GM21825 (cell line): Measurements from ENCODE around the gene SLX9.

Experiments
- ATAC-seq: cut with Tn5 transposase; IDR thresholded peaks from one replicate; pipeline ENCODE4 v1.9.1; 2021; ENCODE audit warnings: mild to moderate bottlenecking, moderate library complexity; ENCODE audit not compliant: unreplicated experiment

The SLX9 gene

GRCh38 chr21:44944596-44944995 is 4.8 kb downstream of the SLX9 start:
- no peak for ATAC-seq

GRCh38 chr21:44946254-44947041 is 6.6 kb downstream of the SLX9 start:
- ATAC-seq, result no peak

GRCh38 chr21:44947111-44947929 is 7.5 kb downstream of the SLX9 start:
- no peak for ATAC-seq

- no peak for ATAC-seq
These were observed 8.1 kb downstream of the SLX9 start for GRCh38 chr21:44947930-44948331.

- no peak for ATAC-seq
These were observed 8.7 kb downstream of the SLX9 start for GRCh38 chr21:44948426-44949120.

GRCh38 chr21:44949161-44949778 is 9.4 kb downstream of the SLX9 start:
- no peak for ATAC-seq

- no peak for ATAC-seq
These were observed 10.0 kb downstream of the SLX9 start for GRCh38 chr21:44949779-44950198.

GRCh38 chr21:44950351-44950750 is 10.5 kb downstream of the SLX9 start:
- no peak for ATAC-seq

GRCh38 chr21:44951186-44951915 is 11.5 kb downstream of the SLX9 start:
- no peak for ATAC-seq

- ATAC-seq, result no peak
These were observed 12.5 kb downstream of the SLX9 start for GRCh38 chr21:44952116-44952928.

- no peak for ATAC-seq
These were observed 13.2 kb downstream of the SLX9 start for GRCh38 chr21:44952929-44953627.

- ATAC-seq, result no peak
These were observed 13.8 kb downstream of the SLX9 start for GRCh38 chr21:44953628-44954021.

GRCh38 chr21:44954281-44954771 is 14.5 kb downstream of the SLX9 start:
- no peak for ATAC-seq

GRCh38 chr21:44955141-44955797 is 15.4 kb downstream of the SLX9 start:
- no peak for ATAC-seq

- ATAC-seq, result no peak
These were observed 16.0 kb downstream of the SLX9 start for GRCh38 chr21:44955798-44956175.

GRCh38 chr21:44956356-44957046 is 16.7 kb downstream of the SLX9 start:
- no peak for ATAC-seq

GRCh38 chr21:44957047-44957831 is 17.4 kb downstream of the SLX9 start:
- ATAC-seq, result no peak
